ENCODE measurements around the gene NCKAP5.

- no peak for TF ChIP-seq ZNF274 (IDR thresholded peaks at IDR 0.05; ENCODE audit: low read depth, low read length)
- no peak for TF ChIP-seq YY1 (IDR thresholded peaks at IDR 0.05; ENCODE audit: insufficient read depth, insufficient read length)
- no peak for TF ChIP-seq SUZ12 (IDR thresholded peaks at IDR 0.05; ENCODE audit: extremely low read depth, insufficient read depth, insufficient read length)
Measured at GRCh38 chr2:133416146-133416545, 152.1 kb downstream of the NCKAP5 start.

Measured in NT2/D1 (cell line).